A172 (cell line): ENCODE measurements around the gene UTS2. TPM values are rescaled to one million over a fixed set of nuclear protein-coding genes. Genes with fewer than 3 reads are reported as not detected.

Experiments
- DNase-seq: peaks from one replicate; pipeline ENCODE4 v3.0.0-alpha.2; 2015; ENCODE audit warnings: low spot score
- total RNA-seq: library from RNA; depleted of rRNA; stranded (reverse); fragments of >200 nt; shearing (Covaris generic); gene quantifications from 2 replicates; pipeline ENCODE4 v1.2.3, GENCODE V29; 2014

The UTS2 gene
- total RNA-seq, 1 experiment from 2014 or later, result not detected

GRCh38 chr1:7863756-7864328 lies 11.0 kb upstream of the UTS2 start:
- no peak for DNase-seq

- DNase-seq, result no peak
These were observed 9.6 kb upstream of the UTS2 start for GRCh38 chr1:7862211-7863060.

- DNase-seq, result no peak
These were observed 8.6 kb upstream of the UTS2 start for GRCh38 chr1:7861452-7861851.

- DNase-seq, result no peak
These were observed 7.3 kb upstream of the UTS2 start for GRCh38 chr1:7860130-7860529.

GRCh38 chr1:7859406-7859805 lies 6.5 kb upstream of the UTS2 start:
- DNase-seq, result no peak

- DNase-seq, result no peak
These were observed 5.1 kb upstream of the UTS2 start for GRCh38 chr1:7857985-7858384.

GRCh38 chr1:7857000-7857399 lies 4.1 kb upstream of the UTS2 start:
- no peak for DNase-seq

GRCh38 chr1:7856345-7856744 lies 3.5 kb upstream of the UTS2 start:
- no peak for DNase-seq

- DNase-seq, result no peak
These were observed 790 bp upstream of the UTS2 start for GRCh38 chr1:7853684-7854026.

- no peak for DNase-seq
These were observed 2.1 kb downstream of the UTS2 start for GRCh38 chr1:7850786-7851185.

GRCh38 chr1:7847599-7847998 lies 5.3 kb downstream of the UTS2 start:
- peak; percentile 35 for DNase-seq

GRCh38 chr1:7846656-7847055 lies 6.2 kb downstream of the UTS2 start:
- DNase-seq, result no peak

GRCh38 chr1:7845761-7846160 lies 7.1 kb downstream of the UTS2 start:
- DNase-seq, result no peak

- DNase-seq, result no peak
These were observed 10.3 kb downstream of the UTS2 start for GRCh38 chr1:7842517-7842916.

GRCh38 chr1:7839526-7839925 lies 13.3 kb downstream of the UTS2 start:
- no peak for DNase-seq

GRCh38 chr1:7838714-7839113 lies 14.2 kb downstream of the UTS2 start:
- DNase-seq, result no peak

- DNase-seq, result no peak
These were observed 19.8 kb downstream of the UTS2 start for GRCh38 chr1:7833035-7833434.

GRCh38 chr1:7831458-7831857 lies 21.4 kb downstream of the UTS2 start:
- no peak for DNase-seq

GRCh38 chr1:7827126-7827955 lies 25.5 kb downstream of the UTS2 start:
- DNase-seq, result no peak

GRCh38 chr1:7826363-7826762 lies 26.5 kb downstream of the UTS2 start:
- DNase-seq, result no peak

GRCh38 chr1:7824701-7825100 lies 28.2 kb downstream of the UTS2 start:
- DNase-seq, result no peak

- DNase-seq, result no peak
These were observed 31.6 kb downstream of the UTS2 start for GRCh38 chr1:7821282-7821681.
